Measurements from ENCODE around the gene PLPPR3. TPM values are rescaled to one million over a fixed set of nuclear protein-coding genes. Genes with fewer than 3 reads are reported as not detected.

The PLPPR3 gene
- total and polyA plus RNA-seq, 2 donors (not counting 1 experiment from before 2014, with no cell fraction given), result 0.19 to 2.5 TPM

DNA sequence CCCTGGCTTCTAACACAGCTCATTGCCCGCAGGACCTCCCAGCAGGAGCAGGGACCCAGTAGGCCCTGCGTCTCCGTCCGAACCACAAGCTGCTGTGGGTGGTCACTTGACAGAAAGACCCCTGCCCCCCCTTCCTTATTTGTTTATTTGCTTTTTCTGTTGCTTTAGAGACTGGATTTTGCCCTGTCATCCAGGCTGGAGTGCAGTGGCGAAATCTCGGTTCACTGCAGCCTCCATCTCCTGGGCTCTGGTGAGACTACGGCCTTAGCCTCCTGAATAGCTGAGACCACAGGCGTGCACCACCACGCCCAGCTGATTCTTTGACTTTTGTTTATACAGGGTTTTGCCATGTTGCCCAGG, 32.1 kb downstream of the PLPPR3 start:
- no peak for DNase-seq (ENCODE audit: low read depth in 2 of 2)
- H3K9ac ChIP-seq (ENCODE audit: insufficient read depth, low read length), result peak overlapping the region; percentile 31
- H3K9me3 ChIP-seq (ENCODE audit: control insufficient read depth, insufficient read depth, low read depth, low read length), result no peaks in the 10 kb centered on the region
- peak overlapping the region; percentile 13 for H3K27ac ChIP-seq (ENCODE audit: insufficient read depth, low read length)
- no peaks in the 10 kb centered on the region for H3K79me2 ChIP-seq (ENCODE audit: control insufficient read depth, insufficient read depth, low read length)
- H3K4me3 ChIP-seq (replicated peaks in 1 of 4; ENCODE audit: control extremely low read depth in 1 of 4, insufficient read depth in 1 of 4, low read depth in 3 of 4, low read length in 4 of 4), result no peak overlapping the region
- no peak overlapping the region for H3K4me2 ChIP-seq (ENCODE audit: extremely low read depth, insufficient read depth, low read length)
- H3K4me1 ChIP-seq (ENCODE audit: control insufficient read depth, extremely low read depth, insufficient read depth, low read length), result peaks cover 4% of the 10 kb centered on the region
- no peaks in the 10 kb centered on the region for H3K36me3 ChIP-seq (ENCODE audit: control insufficient read depth, insufficient read depth, low read length)
- no peaks in the 10 kb centered on the region for H3K27me3 ChIP-seq (ENCODE audit: control insufficient read depth, insufficient read depth, low read length)
- no peak overlapping the region for H2AFZ ChIP-seq (ENCODE audit: low read length)
- no peaks in the 10 kb centered on the region for H4K20me1 ChIP-seq (ENCODE audit: control insufficient read depth, extremely low read depth, insufficient read depth, low read length)
- no peak for TF ChIP-seq EZH2 (IDR thresholded peaks at IDR 0.05; ENCODE audit: low read length, missing control alignments)

DNA sequence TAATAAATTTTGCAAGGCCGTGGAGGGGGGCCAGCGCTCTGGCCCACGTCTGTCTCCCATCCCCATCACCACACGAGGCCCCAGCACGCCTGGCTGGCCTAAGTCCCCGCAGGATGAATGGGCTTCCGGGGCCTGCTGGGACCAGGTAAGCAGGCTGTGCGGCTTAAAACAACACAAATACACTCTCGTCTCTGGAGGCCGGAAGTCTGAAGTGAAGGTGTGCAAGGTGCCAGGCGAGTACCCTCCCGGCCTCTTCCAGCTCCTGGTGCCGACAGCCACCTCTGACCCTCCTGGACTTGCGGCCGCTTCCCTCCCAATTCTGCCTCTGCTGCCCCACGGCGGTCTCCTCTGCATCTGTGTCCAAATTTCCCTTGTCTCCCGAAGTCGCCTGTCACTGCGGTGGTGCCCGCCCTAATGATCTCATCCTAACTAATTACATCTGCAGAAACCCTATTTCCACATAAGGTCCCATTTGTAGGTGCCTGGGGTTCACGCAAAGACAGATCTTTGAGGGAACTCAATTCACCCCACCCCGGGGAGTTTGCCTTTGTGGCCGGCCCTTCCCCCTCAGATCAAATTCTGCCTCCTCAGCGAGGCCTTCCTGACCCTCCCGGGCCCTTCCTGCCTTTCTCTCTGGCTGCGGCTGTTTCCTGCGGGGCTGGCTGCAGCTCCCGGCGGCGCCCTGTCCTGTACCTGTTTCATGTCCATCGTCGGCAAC, 32.6 kb downstream of the PLPPR3 start:
- peaks cover 4% of the 10 kb centered on the region for H3K4me1 ChIP-seq (ENCODE audit: control insufficient read depth, extremely low read depth, insufficient read depth, low read length)
- DNase-seq (ENCODE audit: low read depth in 2 of 2), result peak in 1 of 2 donors; percentile 31
- peak overlapping the region; percentile 23 for H3K27ac ChIP-seq (ENCODE audit: insufficient read depth, low read length)

DNA sequence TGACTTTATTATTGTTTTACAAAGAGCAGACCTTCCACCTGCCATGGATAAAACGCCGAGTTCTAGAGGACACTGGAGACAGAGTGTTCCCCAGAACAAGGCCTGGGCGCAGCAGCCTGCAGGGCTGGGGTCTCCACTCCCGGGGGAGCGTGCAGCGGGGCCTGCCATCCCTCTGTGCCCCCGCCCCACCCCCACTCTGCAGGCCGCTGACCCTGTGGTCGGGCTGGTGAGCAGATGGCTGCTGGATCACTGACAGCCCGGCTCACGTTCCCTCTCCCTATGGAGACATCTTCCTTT, 33.1 kb downstream of the PLPPR3 start:
- TF ChIP-seq, protein P1, sequence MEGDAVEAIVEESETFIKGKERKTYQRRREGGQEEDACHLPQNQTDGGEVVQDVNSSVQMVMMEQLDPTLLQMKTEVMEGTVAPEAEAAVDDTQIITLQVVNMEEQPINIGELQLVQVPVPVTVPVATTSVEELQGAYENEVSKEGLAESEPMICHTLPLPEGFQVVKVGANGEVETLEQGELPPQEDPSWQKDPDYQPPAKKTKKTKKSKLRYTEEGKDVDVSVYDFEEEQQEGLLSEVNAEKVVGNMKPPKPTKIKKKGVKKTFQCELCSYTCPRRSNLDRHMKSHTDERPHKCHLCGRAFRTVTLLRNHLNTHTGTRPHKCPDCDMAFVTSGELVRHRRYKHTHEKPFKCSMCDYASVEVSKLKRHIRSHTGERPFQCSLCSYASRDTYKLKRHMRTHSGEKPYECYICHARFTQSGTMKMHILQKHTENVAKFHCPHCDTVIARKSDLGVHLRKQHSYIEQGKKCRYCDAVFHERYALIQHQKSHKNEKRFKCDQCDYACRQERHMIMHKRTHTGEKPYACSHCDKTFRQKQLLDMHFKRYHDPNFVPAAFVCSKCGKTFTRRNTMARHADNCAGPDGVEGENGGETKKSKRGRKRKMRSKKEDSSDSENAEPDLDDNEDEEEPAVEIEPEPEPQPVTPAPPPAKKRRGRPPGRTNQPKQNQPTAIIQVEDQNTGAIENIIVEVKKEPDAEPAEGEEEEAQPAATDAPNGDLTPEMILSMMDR (conservative IDR thresholded peaks at IDR 0.05 in 1 of 2, IDR thresholded peaks at IDR 0.05 in 1 of 2; ENCODE audit: low read depth in 1 of 2, low read length in 2 of 2), result no peak
- TF ChIP-seq EZH2 (IDR thresholded peaks at IDR 0.05; ENCODE audit: low read length, missing control alignments), result no peak
- Histone ChIP-seq H3K4me2 (ENCODE audit: extremely low read depth, insufficient read depth, low read length) (no peak overlapping the region), H3K9me3 (ENCODE audit: control insufficient read depth, insufficient read depth, low read depth, low read length) (no peaks in the 10 kb centered on the region), H2AFZ (ENCODE audit: low read length) (no peak overlapping the region), H4K20me1 (ENCODE audit: control insufficient read depth, extremely low read depth, insufficient read depth, low read length) (no peaks in the 10 kb centered on the region), H3K4me1 (ENCODE audit: control insufficient read depth, extremely low read depth, insufficient read depth, low read length) (peaks cover 4% of the 10 kb centered on the region), H3K27ac (ENCODE audit: insufficient read depth, low read length) (no peak overlapping the region), H3K27me3 (ENCODE audit: control insufficient read depth, insufficient read depth, low read length) (no peaks in the 10 kb centered on the region), H3K79me2 (ENCODE audit: control insufficient read depth, insufficient read depth, low read length) (no peaks in the 10 kb centered on the region), H3K36me3 (ENCODE audit: control insufficient read depth, insufficient read depth, low read length) (no peaks in the 10 kb centered on the region), H3K4me3 (replicated peaks in 1 of 4; ENCODE audit: control extremely low read depth in 1 of 4, insufficient read depth in 1 of 4, low read depth in 3 of 4, low read length in 4 of 4) (no peak overlapping the region), H3K9ac (ENCODE audit: insufficient read depth, low read length) (no peak overlapping the region)
- no peak for DNase-seq (ENCODE audit: low read depth in 2 of 2)

More for the DNA sequence above, 32.6 kb downstream of the PLPPR3 start:
- Histone ChIP-seq H4K20me1 (ENCODE audit: control insufficient read depth, extremely low read depth, insufficient read depth, low read length) (no peaks in the 10 kb centered on the region), H3K36me3 (ENCODE audit: control insufficient read depth, insufficient read depth, low read length) (no peaks in the 10 kb centered on the region), H3K9ac (ENCODE audit: insufficient read depth, low read length) (peak overlapping the region; percentile 31), H3K79me2 (ENCODE audit: control insufficient read depth, insufficient read depth, low read length) (no peaks in the 10 kb centered on the region), H3K4me2 (ENCODE audit: extremely low read depth, insufficient read depth, low read length) (no peak overlapping the region), H3K9me3 (ENCODE audit: control insufficient read depth, insufficient read depth, low read depth, low read length) (no peaks in the 10 kb centered on the region), H3K4me3 (replicated peaks in 1 of 4; ENCODE audit: control extremely low read depth in 1 of 4, insufficient read depth in 1 of 4, low read depth in 3 of 4, low read length in 4 of 4) (no peak overlapping the region), H3K27me3 (ENCODE audit: control insufficient read depth, insufficient read depth, low read length) (no peaks in the 10 kb centered on the region), H2AFZ (ENCODE audit: low read length) (peak overlapping the region; percentile 12)
- TF ChIP-seq, protein P1 (conservative IDR thresholded peaks at IDR 0.05 in 1 of 2, IDR thresholded peaks at IDR 0.05 in 1 of 2; ENCODE audit: low read depth in 1 of 2, low read length in 2 of 2), result no peak
- TF ChIP-seq EZH2 (IDR thresholded peaks at IDR 0.05; ENCODE audit: low read length, missing control alignments), result no peak
